ENCODE results near the gene ZZZ3. TPM values are rescaled to one million over a fixed set of nuclear protein-coding genes. Genes with fewer than 3 reads are reported as not detected.

The ZZZ3 gene
- total and polyA plus RNA-seq, 2 of the 13 experiments (the other 11 are each of a cell fraction or from before 2014, with no cell fraction given), result 18.1 to 50.2 TPM

DNA sequence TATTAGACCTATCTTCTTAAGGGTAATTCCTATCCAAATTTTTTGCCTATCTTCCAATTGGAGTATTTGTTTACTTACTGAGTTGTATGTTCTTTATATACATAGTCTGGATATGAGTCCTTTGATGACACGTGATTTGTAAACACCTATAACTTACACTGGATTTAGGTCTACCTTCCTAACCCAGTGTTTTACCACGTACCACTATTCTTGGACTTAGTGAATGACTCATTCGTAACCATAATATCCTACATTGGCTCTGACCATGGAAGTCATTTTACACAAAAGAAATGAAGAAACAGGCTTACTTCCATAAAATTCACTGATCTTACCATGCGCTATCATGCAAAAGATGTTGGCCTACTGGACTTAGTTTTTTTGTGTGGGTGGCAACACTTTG is 23.9 kb upstream of the ZZZ3 start:
- no TSS peak for BruUV-seq (replicated peaks)
- DNase-seq (ENCODE audit: low spot score), result no peak
- WGBS (ENCODE audit: low lambda C conversion rate), result 97% methylated on average over 4 of the region's 4 CpGs

DNA sequence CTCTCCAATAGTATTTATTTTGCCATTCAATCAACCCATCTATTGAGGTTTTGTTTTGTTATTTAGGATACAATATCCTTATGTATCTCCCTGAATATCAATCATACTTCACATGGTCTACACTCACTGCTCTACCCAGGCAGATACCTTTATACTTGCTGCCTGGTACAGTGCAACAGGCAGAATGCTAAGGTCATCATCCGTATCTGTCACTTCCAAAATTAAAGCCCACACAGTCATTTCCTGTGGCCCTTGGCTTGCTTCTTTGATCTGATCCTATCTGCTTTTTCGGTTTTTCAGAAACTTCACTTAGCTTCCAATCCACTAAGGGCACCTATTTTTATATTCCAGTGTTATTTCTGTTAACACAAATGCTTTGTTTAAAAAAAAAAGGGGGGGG is 22.3 kb upstream of the ZZZ3 start:
- Histone ChIP-seq H4K20me1 (ENCODE audit: insufficient read depth, low read length) (no peaks in the 10 kb centered on the region), H3K27ac (ENCODE audit: extremely low read length, insufficient read depth, low read length) (no peak overlapping the region), H3K9ac (ENCODE audit: insufficient read depth, low read depth, low read length) (no peak overlapping the region), H3K4me2 (ENCODE audit: low read depth, low read length) (no peak overlapping the region), H3K36me3 (replicated peaks in 1 of 2; ENCODE audit: control insufficient read depth in 1 of 2, insufficient read depth in 2 of 2, low read length in 2 of 2) (peaks cover 0 to 8% of the 10 kb centered on the region in 2 experiments; a peak in 1 of 5 replicates), H3K79me2 (ENCODE audit: insufficient read depth, low read length) (no peaks in the 10 kb centered on the region), H3K4me1 (ENCODE audit: insufficient read depth, low read length) (no peaks in the 10 kb centered on the region), H3K27me3 (ENCODE audit: control insufficient read depth in 1 of 2, insufficient read depth in 2 of 2, low read length in 2 of 2) (no peaks in the 10 kb centered on the region), H2AFZ (ENCODE audit: low read length) (no peak overlapping the region), H3K9me3 (ENCODE audit: low read length) (no peaks in the 10 kb centered on the region), H3K4me3 (replicated peaks in 1 of 3; ENCODE audit: insufficient read depth in 1 of 3, low read depth in 2 of 3, low read length in 3 of 3) (no peak overlapping the region)
- 97% methylated on average over 2 of the region's 2 CpGs for WGBS (ENCODE audit: low lambda C conversion rate)
- DNase-seq (ENCODE audit: low spot score) (no peak), FAIRE-seq (no peak), ATAC-seq (no peak)
- ChIA-PET POLR2A (no interaction called here), CTCF (ENCODE audit: low intra/inter-chr PET ratio, low total read pairs) (no interaction called here)
- intact Hi-C loops (cut with micrococcal nuclease; ENCODE audit: unreplicated experiment), result no loop called here
- in situ Hi-C loops (cut with HindIII; ENCODE audit: extremely low pct_ligation_motif_present, low pct_unique_long_range_greater_than_20kb), result no loop called here
- BruUV-seq (replicated peaks), result no TSS peak
- TF ChIP-seq MIXL1 (CRISPR knock-in tag; IDR thresholded peaks at IDR 0.05) (no peak), NFE2 (CRISPR knock-in tag; IDR thresholded peaks at IDR 0.05) (no peak), ZNF317 (CRISPR knock-in tag; IDR thresholded peaks at IDR 0.05) (no peak), KLF15 (CRISPR knock-in tag; IDR thresholded peaks at IDR 0.05; ENCODE audit: borderline replicate concordance) (no peak), ZNF737 (CRISPR knock-in tag; IDR thresholded peaks at IDR 0.05; ENCODE audit: borderline replicate concordance) (no peak), ZNF451 (CRISPR knock-in tag; IDR thresholded peaks at IDR 0.05) (no peak), ZBTB38 (CRISPR knock-in tag; IDR thresholded peaks at IDR 0.05) (no peak), ZBTB1 (CRISPR knock-in tag; IDR thresholded peaks at IDR 0.05; ENCODE audit: borderline replicate concordance) (no peak)
- TF ChIP-seq, protein P1, sequence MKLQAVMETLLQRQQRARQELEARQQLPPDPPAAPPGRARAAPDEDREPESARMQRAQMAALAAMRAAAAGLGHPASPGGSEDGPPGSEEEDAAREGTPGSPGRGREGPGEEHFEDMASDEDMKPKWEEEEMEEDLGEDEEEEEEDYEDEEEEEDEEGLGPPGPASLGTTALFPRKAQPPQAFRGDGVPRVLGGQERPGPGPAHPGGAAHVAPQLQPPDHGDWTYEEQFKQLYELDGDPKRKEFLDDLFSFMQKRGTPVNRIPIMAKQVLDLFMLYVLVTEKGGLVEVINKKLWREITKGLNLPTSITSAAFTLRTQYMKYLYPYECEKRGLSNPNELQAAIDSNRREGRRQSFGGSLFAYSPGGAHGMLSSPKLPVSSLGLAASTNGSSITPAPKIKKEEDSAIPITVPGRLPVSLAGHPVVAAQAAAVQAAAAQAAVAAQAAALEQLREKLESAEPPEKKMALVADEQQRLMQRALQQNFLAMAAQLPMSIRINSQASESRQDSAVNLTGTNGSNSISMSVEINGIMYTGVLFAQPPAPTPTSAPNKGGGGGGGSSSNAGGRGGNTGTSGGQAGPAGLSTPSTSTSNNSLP (IDR thresholded peaks at IDR 0.05; ENCODE audit: low read depth, low read length), result no peak
- TF ChIP-seq, protein P2, sequence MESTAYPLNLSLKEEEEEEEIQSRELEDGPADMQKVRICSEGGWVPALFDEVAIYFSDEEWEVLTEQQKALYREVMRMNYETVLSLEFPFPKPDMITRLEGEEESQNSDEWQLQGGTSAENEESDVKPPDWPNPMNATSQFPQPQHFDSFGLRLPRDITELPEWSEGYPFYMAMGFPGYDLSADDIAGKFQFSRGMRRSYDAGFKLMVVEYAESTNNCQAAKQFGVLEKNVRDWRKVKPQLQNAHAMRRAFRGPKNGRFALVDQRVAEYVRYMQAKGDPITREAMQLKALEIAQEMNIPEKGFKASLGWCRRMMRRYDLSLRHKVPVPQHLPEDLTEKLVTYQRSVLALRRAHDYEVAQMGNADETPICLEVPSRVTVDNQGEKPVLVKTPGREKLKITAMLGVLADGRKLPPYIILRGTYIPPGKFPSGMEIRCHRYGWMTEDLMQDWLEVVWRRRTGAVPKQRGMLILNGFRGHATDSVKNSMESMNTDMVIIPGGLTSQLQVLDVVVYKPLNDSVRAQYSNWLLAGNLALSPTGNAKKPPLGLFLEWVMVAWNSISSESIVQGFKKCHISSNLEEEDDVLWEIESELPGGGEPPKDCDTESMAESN (CRISPR knock-in tag; conservative IDR thresholded peaks at IDR 0.05), result no peak

More for the DNA sequence above, 23.9 kb upstream of the ZZZ3 start:
- no peaks in the 10 kb centered on the region for H3K9me3 ChIP-seq (ENCODE audit: low read length)
- no peak overlapping the region for H3K4me2 ChIP-seq (ENCODE audit: low read depth, low read length)
- intact Hi-C loops (cut with micrococcal nuclease; ENCODE audit: unreplicated experiment) (no loop called here), in situ Hi-C loops (cut with HindIII; ENCODE audit: extremely low pct_ligation_motif_present, low pct_unique_long_range_greater_than_20kb) (no loop called here)
- no peak overlapping the region for H2AFZ ChIP-seq (ENCODE audit: low read length)
- no peaks in the 10 kb centered on the region for H3K4me1 ChIP-seq (ENCODE audit: insufficient read depth, low read length)
- H4K20me1 ChIP-seq (ENCODE audit: insufficient read depth, low read length), result no peaks in the 10 kb centered on the region
- TF ChIP-seq, protein P3, sequence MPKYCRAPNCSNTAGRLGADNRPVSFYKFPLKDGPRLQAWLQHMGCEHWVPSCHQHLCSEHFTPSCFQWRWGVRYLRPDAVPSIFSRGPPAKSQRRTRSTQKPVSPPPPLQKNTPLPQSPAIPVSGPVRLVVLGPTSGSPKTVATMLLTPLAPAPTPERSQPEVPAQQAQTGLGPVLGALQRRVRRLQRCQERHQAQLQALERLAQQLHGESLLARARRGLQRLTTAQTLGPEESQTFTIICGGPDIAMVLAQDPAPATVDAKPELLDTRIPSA (CRISPR knock-in tag; IDR thresholded peaks at IDR 0.05; ENCODE audit: borderline replicate concordance), result no peak
- TF ChIP-seq ZFP37 (CRISPR knock-in tag; IDR thresholded peaks at IDR 0.05; ENCODE audit: borderline replicate concordance) (no peak), ZNF496 (CRISPR knock-in tag; IDR thresholded peaks at IDR 0.05; ENCODE audit: insufficient replicate concordance) (no peak), TBP (CRISPR knock-in tag; IDR thresholded peaks at IDR 0.05) (no peak), RAD51 (IDR thresholded peaks at IDR 0.05; ENCODE audit: borderline replicate concordance) (no peak), RFX3 (CRISPR knock-in tag; IDR thresholded peaks at IDR 0.05) (no peak), ZSCAN22 (CRISPR knock-in tag; IDR thresholded peaks at IDR 0.05) (no peak)
- TF ChIP-seq, protein P4, sequence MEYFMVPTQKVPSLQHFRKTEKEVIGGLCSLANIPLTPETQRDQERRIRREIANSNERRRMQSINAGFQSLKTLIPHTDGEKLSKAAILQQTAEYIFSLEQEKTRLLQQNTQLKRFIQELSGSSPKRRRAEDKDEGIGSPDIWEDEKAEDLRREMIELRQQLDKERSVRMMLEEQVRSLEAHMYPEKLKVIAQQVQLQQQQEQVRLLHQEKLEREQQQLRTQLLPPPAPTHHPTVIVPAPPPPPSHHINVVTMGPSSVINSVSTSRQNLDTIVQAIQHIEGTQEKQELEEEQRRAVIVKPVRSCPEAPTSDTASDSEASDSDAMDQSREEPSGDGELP (IDR thresholded peaks at IDR 0.05; ENCODE audit: borderline replicate concordance, low read depth), result no peak
- H3K79me2 ChIP-seq (ENCODE audit: insufficient read depth, low read length), result no peaks in the 10 kb centered on the region
- no peak overlapping the region for H3K4me3 ChIP-seq (replicated peaks in 1 of 3; ENCODE audit: insufficient read depth in 1 of 3, low read depth in 2 of 3, low read length in 3 of 3)
- ChIA-PET POLR2A (no interaction called here), CTCF (ENCODE audit: low intra/inter-chr PET ratio, low total read pairs) (no interaction called here)
- ATAC-seq, result no peak
- H3K36me3 ChIP-seq (replicated peaks in 1 of 2; ENCODE audit: control insufficient read depth in 1 of 2, insufficient read depth in 2 of 2, low read length in 2 of 2), result peaks cover 0 to 21% of the 10 kb centered on the region in 2 experiments; a peak in 2 of 5 replicates
- no peak overlapping the region for H3K27ac ChIP-seq (ENCODE audit: extremely low read length, insufficient read depth, low read length)
- H3K9ac ChIP-seq (ENCODE audit: insufficient read depth, low read depth, low read length), result no peak overlapping the region
- no peaks in the 10 kb centered on the region for H3K27me3 ChIP-seq (ENCODE audit: control insufficient read depth in 1 of 2, insufficient read depth in 2 of 2, low read length in 2 of 2)
- no peak for FAIRE-seq

Data from HepG2 (cell line).